ENCODE measurements around the gene CBR4.
"Not testable (repeated sequence)": the region's sequence is repeated elsewhere in the genome, so short reads cannot be mapped to it uniquely, and the experiment has no call there.

Gene CBR4

DNA sequence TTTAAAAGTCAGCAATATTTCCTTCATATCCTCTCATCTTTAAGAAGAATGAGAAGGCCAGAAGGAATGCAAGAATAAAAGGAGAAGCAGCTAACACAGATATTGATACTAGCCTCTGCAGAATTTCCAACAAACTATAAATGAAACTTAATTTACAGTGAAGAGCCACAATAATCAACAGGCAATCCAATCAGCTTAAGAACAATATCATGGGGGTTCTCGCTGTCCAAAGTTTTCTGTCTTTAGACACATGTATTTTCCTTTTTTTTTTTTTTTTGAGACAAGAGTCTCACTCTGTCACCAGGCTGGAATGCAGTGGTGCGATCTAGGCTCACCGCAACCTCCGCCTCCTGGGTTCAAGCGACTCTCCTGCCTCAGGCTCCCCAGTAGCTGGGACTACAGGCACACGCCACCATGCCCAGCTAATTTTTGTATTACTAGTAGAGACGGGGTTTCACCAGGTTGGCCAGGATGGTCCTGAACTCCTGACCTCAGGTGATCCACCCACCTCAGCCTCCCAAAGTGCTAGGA is 17.0 kb downstream of the CBR4 start:
- not testable (repeated sequence) for DNase-seq

DNA sequence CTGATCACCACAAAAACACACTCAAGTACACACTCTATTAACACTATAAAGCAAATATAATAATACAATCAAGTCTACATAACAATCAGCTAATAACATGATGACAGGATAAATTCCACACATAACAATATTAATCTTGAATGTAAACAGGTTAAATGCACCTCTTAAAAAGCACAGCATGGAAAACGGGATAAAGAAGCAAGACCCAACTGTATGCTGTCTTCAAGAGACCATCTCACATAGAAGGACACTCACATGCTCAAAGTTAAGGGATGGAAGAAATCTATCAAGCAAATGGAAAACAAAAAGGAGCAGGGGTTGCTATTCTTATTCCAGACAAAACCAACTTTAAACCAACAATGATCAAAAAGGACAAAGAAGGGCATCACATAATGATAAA is 28.1 kb downstream of the CBR4 start:
- no peak for DNase-seq

DNA sequence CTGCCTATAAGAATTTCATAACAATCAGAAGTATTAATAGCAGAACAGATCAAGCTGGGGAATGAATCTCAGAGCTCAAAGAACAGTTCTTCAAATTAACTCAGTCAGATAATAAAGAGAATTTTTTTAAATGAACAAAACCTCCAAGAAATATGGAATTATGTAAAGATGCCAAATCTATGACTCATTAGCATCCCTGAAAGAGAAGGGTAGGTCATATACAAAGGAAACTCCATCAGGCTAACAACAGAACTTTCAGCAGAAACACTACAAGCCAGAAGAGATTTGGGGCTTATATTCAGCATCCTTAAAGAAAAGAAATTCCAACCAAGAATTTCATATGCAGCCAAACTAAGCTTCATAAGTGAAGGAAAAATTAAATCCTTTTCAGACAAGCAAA is 28.6 kb downstream of the CBR4 start:
- DNase-seq: no peak

DNA sequence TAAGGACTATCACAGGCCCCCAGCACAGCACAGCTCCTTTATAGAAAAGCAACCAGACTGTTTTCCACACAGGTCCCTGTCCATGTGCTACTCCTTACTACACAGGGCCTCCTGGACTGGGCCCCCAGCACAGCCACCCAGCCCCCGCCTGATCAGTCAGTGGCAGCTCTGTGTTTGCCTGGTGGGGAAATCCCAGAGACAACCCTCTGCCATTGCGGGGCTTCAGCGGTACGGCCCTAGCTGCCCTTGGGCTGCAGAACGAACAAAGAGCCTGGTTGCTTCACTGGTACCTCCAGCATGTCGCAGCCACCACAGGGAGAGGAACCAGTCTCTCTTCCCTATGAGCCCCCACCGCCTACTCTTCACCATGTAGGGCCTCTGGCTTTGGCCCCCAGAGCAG is 30.7 kb downstream of the CBR4 start:
- no peak for DNase-seq

DNA sequence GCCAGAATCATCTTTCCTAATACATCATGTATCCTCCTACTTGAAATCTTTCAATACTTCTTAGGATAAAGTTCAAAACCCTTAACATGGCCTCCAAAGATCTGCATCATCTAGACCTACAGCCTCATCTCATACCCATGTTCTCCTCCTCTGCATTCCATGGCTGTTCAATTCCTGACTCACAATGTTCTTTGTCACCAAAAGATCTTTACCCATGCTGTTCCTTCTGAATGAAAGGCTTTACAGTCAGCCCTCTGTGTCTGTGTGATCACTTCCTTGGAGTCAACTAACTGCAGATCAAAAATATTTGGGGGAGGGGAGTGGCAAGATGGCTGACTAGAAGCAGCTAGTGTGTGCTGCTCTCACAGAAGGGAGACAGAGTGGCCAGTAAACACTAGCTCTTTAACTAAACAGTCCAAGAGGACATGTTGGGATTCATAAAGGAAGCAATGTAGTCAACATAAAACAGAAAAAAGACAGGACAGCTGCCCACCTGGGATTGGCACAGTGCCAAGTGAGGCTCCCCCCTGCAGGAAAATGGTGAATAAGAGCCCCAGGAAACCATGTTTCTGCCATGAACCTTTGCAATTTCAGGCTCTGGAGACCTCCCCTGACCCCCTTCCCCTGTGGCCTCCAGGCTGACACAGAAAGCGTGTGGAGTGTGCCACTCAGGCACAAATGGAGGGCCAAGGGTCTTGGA is 31.9 kb downstream of the CBR4 start:
- no peak for DNase-seq

DNA sequence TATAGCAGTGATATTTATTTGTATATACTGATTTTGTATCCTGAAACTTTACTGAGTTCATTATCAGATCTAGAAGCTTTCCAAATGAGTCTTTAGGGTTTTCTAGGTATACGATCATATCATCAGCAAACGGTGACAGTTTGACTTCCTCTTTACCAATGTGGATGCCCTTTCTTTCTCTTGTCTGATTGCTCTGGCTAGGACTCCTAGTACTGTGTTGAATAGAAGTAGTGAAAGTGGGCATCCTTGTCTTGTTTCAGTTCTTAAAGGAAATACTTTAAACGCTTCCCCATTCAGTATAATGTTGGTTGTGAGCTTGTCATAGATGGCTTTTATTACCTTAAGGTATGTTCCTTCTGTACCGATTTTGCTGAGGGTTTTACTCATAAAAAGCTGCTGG is 37.5 kb downstream of the CBR4 start:
- no peak for DNase-seq

DNA sequence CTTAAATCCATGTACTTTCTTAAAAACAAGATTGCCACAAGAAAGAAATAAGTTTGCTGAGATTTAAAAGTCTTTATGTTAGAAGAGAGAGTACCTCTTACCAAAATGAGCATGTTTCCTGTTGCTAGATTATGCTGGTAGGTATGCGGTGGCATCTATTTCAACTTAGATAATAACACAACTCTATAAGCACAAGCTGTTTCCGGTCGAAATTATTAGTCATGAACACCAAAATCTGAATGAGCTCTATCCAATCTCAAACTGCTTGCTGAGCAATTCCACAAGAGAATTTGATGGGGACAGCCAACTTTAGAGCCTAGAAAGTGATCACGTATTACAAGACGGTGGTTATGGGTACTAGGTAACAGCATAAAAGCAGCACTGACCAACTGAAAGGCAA is 49.3 kb downstream of the CBR4 start:
- no peak for DNase-seq

DNA sequence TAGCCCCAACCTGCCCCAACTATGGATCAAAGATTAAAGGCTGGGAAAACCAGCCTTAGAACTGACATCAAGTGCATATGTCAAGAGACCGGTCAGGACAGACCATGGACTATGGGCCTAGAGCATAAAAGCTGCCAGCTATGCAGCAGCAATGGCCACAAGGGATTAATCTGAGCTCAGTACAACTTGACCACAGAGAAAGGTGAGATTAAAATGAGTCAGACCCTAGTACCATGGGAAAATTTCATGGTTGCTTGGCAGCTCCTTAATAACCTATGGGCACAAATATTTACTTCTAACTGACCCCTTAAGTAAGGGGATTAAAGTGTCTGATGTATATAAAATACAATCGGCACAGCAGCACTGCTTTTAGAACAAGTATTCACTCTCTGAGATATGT is 54.4 kb downstream of the CBR4 start:
- DNase-seq: no peak

DNA sequence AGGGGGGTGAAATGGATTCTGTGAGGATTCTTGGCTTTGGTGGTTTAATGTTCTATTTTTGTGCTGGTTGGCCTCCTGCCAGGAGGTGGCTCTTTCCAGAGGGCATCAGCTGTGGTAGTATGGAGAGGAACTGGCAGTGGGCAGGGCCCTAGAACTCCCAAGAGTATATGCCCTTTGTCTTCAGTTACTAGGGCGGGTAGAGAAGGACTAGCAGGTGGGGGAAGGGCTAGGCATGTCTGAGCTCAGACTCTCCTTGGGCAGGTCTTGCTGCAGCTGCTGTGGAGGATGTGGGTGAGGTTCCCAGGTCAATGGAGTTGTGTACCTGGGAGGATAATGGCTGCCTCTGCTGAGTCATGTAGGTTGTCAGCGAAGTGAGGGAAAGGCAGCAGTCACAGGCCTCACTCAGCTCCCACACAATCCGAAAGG is 57.2 kb downstream of the CBR4 start:
- DNase-seq: not testable (repeated sequence)

DNA sequence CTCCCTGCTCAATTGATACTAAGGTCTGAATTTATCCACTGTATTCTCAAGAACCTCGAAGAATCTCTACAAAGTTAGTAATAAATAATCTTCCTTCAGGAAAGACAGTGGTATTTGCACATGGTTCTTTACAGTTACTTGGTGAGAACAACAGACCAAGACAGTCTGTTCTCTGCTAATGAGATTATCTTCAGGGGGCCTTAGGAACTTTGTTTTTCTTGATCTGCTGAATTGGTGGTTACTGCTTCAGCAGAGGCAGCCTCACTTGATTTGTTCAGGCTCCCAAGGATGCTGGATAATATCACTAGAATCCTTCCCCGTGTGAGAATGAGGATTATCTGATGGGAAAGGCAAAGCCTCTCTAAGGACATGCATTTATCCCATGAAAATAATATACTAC is 64.8 kb downstream of the CBR4 start:
- DNase-seq: no peak

DNA sequence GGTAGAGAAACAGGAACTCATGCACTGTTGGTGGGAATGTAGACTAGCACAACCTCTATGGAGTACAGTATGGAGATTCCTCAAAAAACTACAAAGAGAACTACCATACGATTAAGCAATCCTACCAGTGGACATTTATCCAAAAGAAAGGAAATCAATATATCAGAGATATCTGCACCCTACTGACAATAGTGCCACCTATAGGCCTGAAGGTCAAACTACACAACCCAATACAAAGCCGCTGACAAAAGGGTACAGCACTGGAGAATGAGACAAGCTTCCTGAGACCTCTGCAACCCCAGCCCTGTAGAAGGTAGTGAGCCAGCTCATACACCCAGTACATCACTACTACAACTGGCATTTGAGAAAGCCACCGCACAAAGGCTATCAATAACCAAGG is 67.1 kb downstream of the CBR4 start:
- DNase-seq: no peak
